Peyer's patch (tissue), 4 donors: ENCODE data around the gene TPP1. TPM values are rescaled to one million over a fixed set of nuclear protein-coding genes. Genes with fewer than 3 reads are reported as not detected.

Experiments
- DNase-seq, 3 donors: peaks; one replicate each; pipeline ENCODE4 v3.0.0-alpha.2; 2017 to 2019
- H3K27ac ChIP-seq, 4 donors: fragments of 200-600 bp; sonication (generic); one replicate each; pipeline ENCODE4 v1.5.1; 2016 to 2019
- H3K27me3 ChIP-seq, 2 donors: fragments of 200-600 bp; sonication (generic); one replicate each; pipeline ENCODE4 v1.5.1; 2019
- H3K36me3 ChIP-seq, 3 donors: fragments of 200-600 bp; sonication (generic); one replicate each; pipeline ENCODE4 v1.5.1; 2016 to 2019
- H3K4me1 ChIP-seq, 4 donors: fragments of 200-600 bp; sonication (generic); one replicate each; pipeline ENCODE4 v1.5.1; 2016 to 2019
- H3K4me3 ChIP-seq, 4 donors: fragments of 200-600 bp; sonication (generic); 1 replicate in 3 of 4; 2 replicates in 1 of 4; pipeline ENCODE4 v1.5.1; 2016 to 2019; ENCODE audit warnings: mild to moderate bottlenecking in 1 of 4
- H3K9me3 ChIP-seq, 4 donors: fragments of 200-600 bp; sonication (generic); one replicate each; pipeline ENCODE4 v1.5.1; 2016 to 2019; ENCODE audit warnings: mild to moderate bottlenecking in 1 of 4
- POLR2A ChIP-seq, 2 donors: fragments of 450-650 bp; IDR thresholded peaks; one replicate each; pipeline ENCODE4 v1.5.1; 2017; ENCODE audit warnings: antibody characterized with exemption in 2 of 2, mild to moderate bottlenecking in 2 of 2, moderate library complexity in 2 of 2
- total RNA-seq, 4 donors: library from RNA; depleted of rRNA; stranded (reverse); fragments of >200 nt; gene quantifications; one replicate each; pipeline ENCODE4 v1.1.0, GENCODE V29; 2016
- TF ChIP-seq, protein P1 (sequence below), 6 experiments: fragments of 450-650 bp in 4 of 6; fragments of 200-600 bp in 2 of 6; sonication (generic) in 1 of 6; IDR thresholded peaks; one replicate each; pipeline ENCODE4 v1.5.1; 2017 to 2019; ENCODE audit warnings: antibody characterized with exemption in 6 of 6, mild to moderate bottlenecking in 3 of 6, moderate library complexity in 1 of 6

TPP1 gene
- total RNA-seq, 4 donors from 2014 or later, result 79.2 to 232 (median 134) TPM

DNA sequence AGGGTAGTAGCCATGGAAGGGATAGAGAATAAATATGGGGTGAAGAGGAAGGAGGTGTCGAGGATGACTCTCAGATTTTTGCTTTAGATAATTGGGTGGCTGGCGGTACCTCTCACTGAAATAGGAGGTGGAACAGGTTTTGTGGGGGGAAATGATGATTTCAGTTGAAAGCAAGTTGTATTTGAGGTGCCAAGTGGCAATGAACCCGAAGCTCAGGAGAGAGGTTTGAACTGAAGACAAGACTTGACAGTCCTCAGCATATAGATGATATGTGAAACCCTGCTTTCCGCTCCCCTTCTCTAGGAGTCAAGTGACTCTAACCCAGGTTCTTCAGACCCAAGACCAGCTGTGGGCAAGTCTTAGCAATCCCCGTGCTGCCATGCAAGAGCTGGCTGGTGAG lies 49.5 kb downstream of the TPP1 start:
- no peak overlapping the region for H3K4me3 ChIP-seq
- H3K36me3 ChIP-seq, result no peaks in the 10 kb centered on the region
- no peaks in the 10 kb centered on the region for H3K9me3 ChIP-seq
- H3K4me1 ChIP-seq, result no peaks in the 10 kb centered on the region
- TF ChIP-seq, protein P1, sequence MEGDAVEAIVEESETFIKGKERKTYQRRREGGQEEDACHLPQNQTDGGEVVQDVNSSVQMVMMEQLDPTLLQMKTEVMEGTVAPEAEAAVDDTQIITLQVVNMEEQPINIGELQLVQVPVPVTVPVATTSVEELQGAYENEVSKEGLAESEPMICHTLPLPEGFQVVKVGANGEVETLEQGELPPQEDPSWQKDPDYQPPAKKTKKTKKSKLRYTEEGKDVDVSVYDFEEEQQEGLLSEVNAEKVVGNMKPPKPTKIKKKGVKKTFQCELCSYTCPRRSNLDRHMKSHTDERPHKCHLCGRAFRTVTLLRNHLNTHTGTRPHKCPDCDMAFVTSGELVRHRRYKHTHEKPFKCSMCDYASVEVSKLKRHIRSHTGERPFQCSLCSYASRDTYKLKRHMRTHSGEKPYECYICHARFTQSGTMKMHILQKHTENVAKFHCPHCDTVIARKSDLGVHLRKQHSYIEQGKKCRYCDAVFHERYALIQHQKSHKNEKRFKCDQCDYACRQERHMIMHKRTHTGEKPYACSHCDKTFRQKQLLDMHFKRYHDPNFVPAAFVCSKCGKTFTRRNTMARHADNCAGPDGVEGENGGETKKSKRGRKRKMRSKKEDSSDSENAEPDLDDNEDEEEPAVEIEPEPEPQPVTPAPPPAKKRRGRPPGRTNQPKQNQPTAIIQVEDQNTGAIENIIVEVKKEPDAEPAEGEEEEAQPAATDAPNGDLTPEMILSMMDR (IDR thresholded peaks at IDR 0.05), result no peak
- TF ChIP-seq POLR2A (IDR thresholded peaks at IDR 0.05), result no peak
- no peak for DNase-seq
- H3K27me3 ChIP-seq, result no peaks in the 10 kb centered on the region
- no peak overlapping the region for H3K27ac ChIP-seq

DNA sequence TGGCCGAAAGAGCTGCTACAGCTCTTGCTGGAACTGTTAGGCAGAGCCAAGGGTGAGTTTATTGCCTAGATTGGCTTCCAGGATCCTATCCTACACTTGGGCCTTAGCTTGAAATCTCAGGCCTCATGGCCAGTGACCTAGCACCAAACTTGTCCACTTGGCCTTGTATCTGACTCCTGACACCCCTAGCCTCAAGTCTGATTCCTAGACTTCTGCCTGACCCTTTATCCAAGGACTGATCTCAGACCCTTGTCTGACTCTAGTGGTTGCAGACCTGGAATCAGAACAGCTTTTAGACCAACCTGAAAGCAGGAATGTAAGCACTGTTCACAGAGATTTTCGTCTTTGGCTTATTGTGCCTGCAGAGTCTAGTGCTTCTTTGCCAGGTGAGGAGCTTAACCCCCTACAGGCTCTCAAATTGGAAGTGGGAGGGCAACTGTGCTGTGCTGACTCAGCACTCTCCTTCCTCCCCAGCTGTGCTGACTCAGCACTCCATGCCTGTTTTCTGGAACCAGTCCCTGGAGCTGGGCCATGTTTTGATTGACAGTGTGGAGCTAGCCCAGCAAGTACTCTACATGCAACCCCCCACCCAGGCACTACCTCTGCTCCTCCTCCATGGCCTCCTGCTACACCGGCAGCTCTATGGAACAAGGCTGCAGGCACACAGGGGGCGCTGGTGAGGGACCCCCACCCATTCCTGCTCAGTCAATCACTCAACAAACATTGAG lies 50.9 kb downstream of the TPP1 start:
- Histone ChIP-seq H3K27ac (no peak overlapping the region), H3K36me3 (no peaks in the 10 kb centered on the region), H3K9me3 (no peaks in the 10 kb centered on the region), H3K4me3 (no peak overlapping the region), H3K4me1 (no peaks in the 10 kb centered on the region), H3K27me3 (no peaks in the 10 kb centered on the region)
- no peak for DNase-seq
- TF ChIP-seq, protein P1 (IDR thresholded peaks at IDR 0.05), result no peak
- no peak for TF ChIP-seq POLR2A (IDR thresholded peaks at IDR 0.05)

- Histone ChIP-seq H3K4me3 (no peak overlapping the region), H3K36me3 (no peaks in the 10 kb centered on the region), H3K27me3 (no peaks in the 10 kb centered on the region), H3K9me3 (no peaks in the 10 kb centered on the region), H3K27ac (no peak overlapping the region), H3K4me1 (no peaks in the 10 kb centered on the region)
- no peak for DNase-seq
- TF ChIP-seq, protein P1 (IDR thresholded peaks at IDR 0.05), result no peak
- TF ChIP-seq POLR2A (IDR thresholded peaks at IDR 0.05), result no peak
These were observed 51.9 kb downstream of the TPP1 start for GRCh38 chr11:6567371-6567745.

- no peaks in the 10 kb centered on the region for H3K36me3 ChIP-seq
- TF ChIP-seq, protein P1 (IDR thresholded peaks at IDR 0.05), result no peak
- TF ChIP-seq POLR2A (IDR thresholded peaks at IDR 0.05), result no peak
- no peak overlapping the region for H3K27ac ChIP-seq
- H3K27me3 ChIP-seq, result no peaks in the 10 kb centered on the region
- H3K9me3 ChIP-seq, result no peaks in the 10 kb centered on the region
- no peak for DNase-seq
- H3K4me3 ChIP-seq, result no peak overlapping the region
- H3K4me1 ChIP-seq, result no peaks in the 10 kb centered on the region
These were observed 52.4 kb downstream of the TPP1 start for GRCh38 chr11:6566704-6567370.

GRCh38 chr11:6565988-6566703 lies 53.1 kb downstream of the TPP1 start:
- Histone ChIP-seq H3K36me3 (no peaks in the 10 kb centered on the region), H3K9me3 (no peaks in the 10 kb centered on the region), H3K4me1 (no peaks in the 10 kb centered on the region), H3K4me3 (no peak overlapping the region), H3K27me3 (no peaks in the 10 kb centered on the region), H3K27ac (no peak overlapping the region)
- TF ChIP-seq, protein P1 (IDR thresholded peaks at IDR 0.05), result no peak
- TF ChIP-seq POLR2A (IDR thresholded peaks at IDR 0.05), result no peak
- DNase-seq, result no peak
